Measurements from ENCODE around the gene TACSTD2.
"Not testable (repeated sequence)": the region's sequence is repeated elsewhere in the genome, so short reads cannot be mapped to it uniquely, and the experiment has no call there.

Gene TACSTD2

DNA sequence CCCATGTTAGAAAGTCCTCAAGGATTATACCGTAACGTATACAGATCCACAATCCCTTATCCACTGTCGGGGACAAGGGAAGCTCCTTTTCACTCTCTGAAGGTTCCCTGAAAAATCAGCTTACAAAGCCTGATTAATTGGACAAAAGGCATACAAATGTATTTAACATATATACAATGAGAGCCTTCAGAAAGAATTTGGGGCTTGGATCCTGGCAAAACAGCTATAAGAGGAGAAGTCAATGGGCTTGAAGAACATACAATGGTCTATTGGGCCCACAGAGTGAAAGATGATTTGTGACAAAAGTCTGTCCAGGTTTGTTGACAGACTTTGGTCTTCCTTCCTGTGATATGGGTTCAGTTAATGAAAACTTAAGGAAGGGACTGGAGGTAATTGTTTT, 10.7 kb downstream of the TACSTD2 start:
- DNase-seq (ENCODE audit: low read depth, low spot score): no peak

DNA sequence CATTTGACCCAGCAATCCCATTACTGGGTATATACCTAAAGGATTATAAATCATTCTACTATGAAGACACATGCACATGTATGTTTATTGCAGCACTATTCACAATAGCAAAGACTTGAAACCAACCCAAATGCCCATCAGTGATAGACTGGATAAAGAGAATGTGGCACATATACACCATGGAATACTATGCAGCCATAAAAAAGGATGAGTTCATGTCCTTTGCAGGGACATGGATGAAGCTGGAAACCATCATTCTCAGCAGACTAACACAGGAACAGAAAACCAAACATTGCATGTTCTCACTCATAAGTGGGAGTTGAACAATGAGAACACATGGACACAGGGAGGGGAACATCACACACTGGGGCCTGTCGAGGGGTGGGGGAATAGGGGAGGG, 13.3 kb downstream of the TACSTD2 start:
- not testable (repeated sequence) for DNase-seq (ENCODE audit: low read depth, low spot score)

GRCh38 chr1:58561633-58562032, 15.4 kb downstream of the TACSTD2 start:
- no peak for DNase-seq (ENCODE audit: low read depth, low spot score)

DNA sequence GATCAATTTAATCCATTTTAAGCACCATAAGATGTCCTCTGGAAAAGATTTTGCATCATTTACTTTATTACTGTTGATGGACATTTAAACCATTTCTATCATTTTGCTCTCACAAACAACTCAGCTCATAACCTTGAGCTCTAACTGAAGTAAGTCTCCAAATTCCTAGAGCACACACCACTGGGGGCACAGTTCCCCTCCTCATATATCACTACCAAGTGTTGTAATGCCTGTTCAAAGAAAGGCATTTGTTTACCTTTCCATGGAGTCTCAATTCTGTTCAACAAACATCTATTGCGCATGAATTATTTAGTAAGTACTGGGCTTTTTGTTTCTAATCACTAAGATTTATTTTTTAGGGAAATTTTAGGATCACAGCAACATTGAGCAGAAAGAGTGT, 21.7 kb downstream of the TACSTD2 start:
- DNase-seq (ENCODE audit: low read depth, low spot score): no peak

GRCh38 chr1:58551186-58552140, 25.6 kb downstream of the TACSTD2 start:
- DNase-seq (ENCODE audit: low read depth, low spot score): no peak

DNA sequence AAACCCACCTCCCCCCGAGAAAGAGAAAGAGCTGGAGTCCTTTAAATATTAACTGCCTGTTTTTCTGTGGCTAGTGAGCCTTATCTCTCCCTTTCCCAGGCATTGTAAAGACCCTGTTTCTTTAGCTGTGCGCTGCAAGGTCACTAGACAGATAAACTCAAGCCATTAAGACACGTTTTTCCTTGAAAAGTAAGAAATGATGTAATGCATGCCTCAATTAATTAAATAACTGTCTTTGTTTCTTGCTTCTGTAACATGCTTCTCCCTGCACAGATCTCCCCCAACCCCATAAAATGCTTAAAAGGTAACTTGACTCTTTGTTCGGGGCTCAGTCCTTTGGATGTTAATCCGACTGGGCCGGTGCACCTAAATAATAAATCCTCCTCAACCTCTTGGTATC, 27.8 kb downstream of the TACSTD2 start:
- not testable (repeated sequence) for DNase-seq (ENCODE audit: low read depth, low spot score)

GRCh38 chr1:58548371-58548770, 28.7 kb downstream of the TACSTD2 start:
- no peak for DNase-seq (ENCODE audit: low read depth, low spot score)

DNA sequence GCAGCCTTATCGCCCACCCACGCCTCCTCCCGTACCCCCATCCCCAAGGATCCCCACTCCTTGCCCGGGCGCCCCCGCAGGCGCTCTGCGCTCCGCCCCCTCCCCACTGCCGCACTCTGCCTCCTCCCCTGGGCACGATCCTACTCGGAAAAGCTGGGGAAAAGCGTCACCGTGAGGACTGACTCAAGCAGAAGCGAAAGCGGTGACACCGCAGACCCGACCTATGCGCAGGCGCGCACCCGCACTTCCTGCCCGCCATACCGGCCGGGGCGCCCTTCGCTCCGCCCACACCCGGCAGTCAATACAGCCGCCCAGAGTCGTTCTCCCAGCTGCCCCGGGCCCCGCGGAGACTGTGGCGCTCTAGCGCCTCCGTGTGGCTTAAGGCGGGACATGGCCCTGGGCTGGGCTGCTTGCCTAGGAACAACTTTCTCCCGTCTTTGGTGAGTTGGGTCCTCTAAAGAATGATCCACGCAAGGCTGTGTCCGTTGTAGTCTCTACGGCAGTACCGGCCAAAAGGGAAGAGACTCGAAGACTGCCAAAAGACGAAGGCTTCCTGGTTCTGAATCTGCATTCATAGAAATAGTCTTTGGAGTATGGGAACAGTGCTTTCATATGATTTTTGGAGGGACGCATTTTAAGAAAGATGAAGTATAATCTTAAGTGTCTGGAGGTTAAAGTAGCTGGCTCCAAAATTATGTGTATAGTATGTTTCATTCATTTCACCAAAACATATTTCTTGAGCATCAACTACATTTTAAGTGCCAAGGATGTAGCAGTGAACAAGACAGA, 30.3 kb downstream of the TACSTD2 start, which contains the start of gene OMA1:
Gene OMA1, minus strand, starts transcription at position 207 of the 789 bp plus-strand sequence. CDS start 7,432 bp downstream, outside the sequence.
- peak; percentile 99 for DNase-seq (ENCODE audit: low read depth, low spot score)

DNA sequence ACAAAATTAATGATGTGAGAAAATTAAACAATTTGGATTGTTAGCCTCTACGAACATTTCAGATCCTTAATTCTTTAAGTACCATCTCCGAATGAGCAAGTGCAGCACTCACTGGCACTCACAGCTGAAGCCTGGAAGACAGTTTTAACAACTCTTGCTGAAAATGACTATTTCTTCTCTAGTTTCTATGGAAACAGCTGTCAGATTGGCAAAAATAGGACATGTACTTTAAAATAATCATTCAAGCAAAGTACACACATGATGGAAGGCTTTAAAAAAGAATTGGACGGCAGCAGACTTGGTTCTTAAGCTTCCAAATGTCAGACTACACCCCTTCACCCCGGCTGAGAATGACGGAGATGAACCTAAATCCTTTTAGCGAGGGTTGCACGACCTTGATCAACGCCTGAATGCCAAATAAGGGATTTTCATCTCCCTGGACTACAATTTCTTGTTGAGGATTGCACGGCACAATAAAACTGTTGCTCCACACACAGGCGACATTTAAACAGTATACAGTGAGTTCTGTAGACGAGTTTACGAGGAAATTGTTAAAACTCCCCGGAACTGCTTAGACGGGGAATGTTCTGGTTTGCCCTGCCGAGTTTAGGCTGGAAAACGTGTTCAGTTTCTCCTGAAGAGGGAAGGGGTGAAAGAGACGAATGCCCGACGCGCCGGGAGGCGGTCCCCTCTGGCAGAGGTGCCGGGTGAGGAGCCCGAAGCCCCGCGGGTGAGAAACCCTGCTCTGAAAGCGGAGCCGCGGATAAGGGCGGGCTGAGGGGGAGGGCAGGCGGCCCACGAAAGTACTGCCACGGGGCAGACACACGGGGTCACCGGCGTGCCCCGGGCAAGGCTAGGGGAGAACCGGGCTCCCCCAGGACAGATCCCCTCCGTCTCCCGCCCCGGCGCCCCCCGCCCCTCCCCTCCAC, 31.2 kb downstream of the TACSTD2 start:
- peak; percentile 88 for DNase-seq (ENCODE audit: low read depth, low spot score)

- DNase-seq (ENCODE audit: low read depth, low spot score): no peak
Observed at GRCh38 chr1:58543260-58543659, 33.8 kb downstream of the TACSTD2 start.

DNA sequence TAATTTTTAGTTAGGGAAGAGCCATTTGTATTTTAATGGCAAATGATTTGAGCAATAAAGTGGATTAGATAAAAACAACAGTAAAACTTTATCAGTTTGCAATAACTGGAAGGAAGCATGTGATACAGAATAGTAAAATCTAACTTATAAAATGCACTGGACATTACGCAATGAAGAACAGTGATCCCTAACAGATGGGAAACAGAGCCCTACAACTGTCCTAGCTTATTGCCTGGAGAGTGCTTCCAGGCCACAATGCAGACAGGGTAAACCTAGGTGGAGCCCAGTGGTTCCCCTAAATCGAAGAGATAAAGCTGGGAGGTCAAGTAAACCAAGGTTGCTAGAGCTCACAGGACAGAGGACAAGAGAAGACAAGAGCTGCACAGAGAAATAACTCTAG, 37.5 kb downstream of the TACSTD2 start:
- no peak for DNase-seq (ENCODE audit: low read depth, low spot score)

DNA sequence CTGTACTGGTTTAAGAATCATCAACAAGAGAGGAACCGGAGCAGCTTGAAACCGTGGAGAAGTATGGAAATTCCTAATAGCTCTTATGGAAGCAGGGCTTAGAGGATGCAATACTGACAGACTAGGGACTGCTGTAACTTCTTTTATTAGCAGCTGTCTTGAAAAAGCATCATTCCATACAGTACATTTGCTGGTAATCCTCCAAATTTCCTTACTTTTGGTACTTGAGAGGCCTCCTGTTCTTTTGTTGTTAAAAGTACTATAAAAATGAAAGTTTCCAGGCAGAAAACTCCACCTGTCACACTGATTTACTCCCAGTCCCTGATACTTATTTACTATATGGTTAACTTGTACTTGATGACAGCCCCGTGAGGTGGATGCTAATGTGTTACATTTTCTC, 38.2 kb downstream of the TACSTD2 start:
- no peak for DNase-seq (ENCODE audit: low read depth, low spot score)

- DNase-seq (ENCODE audit: low read depth, low spot score): not testable (repeated sequence)
Observed at GRCh38 chr1:58531842-58532241, 45.2 kb downstream of the TACSTD2 start.

DNA sequence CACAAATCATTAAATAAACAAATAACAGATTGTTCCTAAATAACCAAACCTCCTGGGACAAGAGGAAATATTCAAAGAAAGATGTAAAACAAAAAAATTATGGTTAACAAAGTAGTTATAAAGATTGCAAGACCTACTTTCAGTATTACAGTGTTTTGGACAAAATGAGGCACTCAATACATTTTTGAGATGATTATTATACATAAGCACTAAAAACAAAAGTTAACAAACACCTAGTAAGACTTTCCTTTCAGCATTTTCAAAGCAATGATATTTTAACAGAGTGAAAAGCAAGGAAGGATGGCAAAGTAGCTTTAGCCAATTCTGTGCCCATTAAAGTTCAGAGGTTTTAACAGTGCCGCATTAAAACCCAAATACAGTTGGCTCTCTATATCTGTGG, 47.8 kb downstream of the TACSTD2 start:
- DNase-seq (ENCODE audit: low read depth, low spot score): no peak

DNA sequence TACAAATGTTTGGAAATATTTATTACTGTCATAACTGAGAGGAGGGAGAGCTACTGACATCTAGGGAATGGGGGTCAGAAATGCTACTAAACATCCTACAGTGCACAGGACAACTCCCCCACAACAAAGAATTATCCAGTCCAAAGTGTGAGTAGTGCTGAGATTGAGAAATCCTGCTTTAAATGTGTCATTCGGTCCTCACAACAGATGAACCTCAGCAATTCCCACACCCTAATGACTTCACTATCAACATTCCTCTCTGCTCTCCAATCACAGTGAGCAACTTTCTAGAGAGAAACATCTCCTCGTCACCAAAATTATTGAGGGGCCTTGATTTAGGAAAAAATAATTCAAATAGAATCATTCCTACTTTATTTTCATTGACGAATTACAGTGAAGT, 48.5 kb downstream of the TACSTD2 start:
- peak; percentile 14 for DNase-seq (ENCODE audit: low read depth, low spot score)
